Right atrium auricular region (tissue), 2 donors: ENCODE data around the gene PRKCA. TPM values are rescaled to one million over a fixed set of nuclear protein-coding genes. Genes with fewer than 3 reads are reported as not detected.

Experiments used
- DNase-seq: peaks from one replicate; pipeline ENCODE4 v3.0.0-alpha.2; 2019; ENCODE audit warnings: low spot score
- H3K27ac ChIP-seq, 2 donors: fragments of 200-600 bp; sonication (generic); 1 replicate in 1 of 2; 2 replicates in 1 of 2; pipeline ENCODE4 v1.5.1; 2016 to 2019
- H3K27me3 ChIP-seq, 2 donors: fragments of 200-600 bp; sonication (generic); one replicate each; pipeline versions ENCODE4 v1.5.1 to v1.6.0; 2017 to 2019
- H3K36me3 ChIP-seq: fragments of 200-600 bp; sonication (generic); one replicate; pipeline ENCODE4 v1.5.1; 2016
- H3K4me1 ChIP-seq, 2 donors: fragments of 200-600 bp; sonication (generic); one replicate each; pipeline versions ENCODE4 v1.5.1 to v1.6.0; 2017 to 2019
- H3K4me3 ChIP-seq, 2 donors: fragments of 200-600 bp; sonication (generic); 1 replicate in 1 of 2; 2 replicates in 1 of 2; pipeline ENCODE4 v1.5.1; 2017 to 2019; ENCODE audit warnings: mild to moderate bottlenecking in 1 of 2, moderate library complexity in 1 of 2
- H3K9me3 ChIP-seq, 2 donors: fragments of 200-600 bp; sonication (generic); one replicate each; pipeline ENCODE4 v1.5.1; 2019
- total RNA-seq, 2 donors: library from RNA; depleted of rRNA; stranded (reverse); fragments of >200 nt; gene quantifications; one replicate each; pipeline ENCODE4 v1.1.0, GENCODE V29; 2016
- TF ChIP-seq, protein P1 (sequence below), 2 donors: fragments of 200-600 bp; sonication (generic); IDR thresholded peaks; one replicate each; pipeline ENCODE4 v1.5.1; 2019; ENCODE audit warnings: antibody characterized with exemption in 2 of 2

The PRKCA gene
- total RNA-seq, 2 donors from 2014 or later, result 6.4 to 6.6 TPM

DNA sequence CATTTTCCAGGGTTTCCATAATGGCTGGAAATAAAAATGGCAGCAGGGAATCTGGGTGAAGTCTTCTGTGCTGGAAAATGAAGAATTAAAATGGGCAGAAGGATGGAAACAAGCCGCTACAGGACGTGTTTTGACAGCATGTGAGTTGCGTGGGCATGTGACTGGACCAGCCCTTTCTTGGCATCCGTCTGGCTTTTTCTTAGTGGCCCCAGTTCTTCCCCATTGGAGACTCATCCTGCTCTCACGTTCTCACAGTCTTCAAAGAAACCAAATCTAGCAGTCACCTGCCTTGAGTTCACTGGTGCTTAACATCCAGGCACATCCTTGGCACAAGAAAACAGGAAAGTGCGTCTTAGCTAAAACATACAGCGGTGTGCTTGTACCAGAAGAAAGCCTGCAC is 352.4 kb downstream of the PRKCA start:
- H3K36me3 ChIP-seq, result no peaks in the 10 kb centered on the region
- no peaks in the 10 kb centered on the region for H3K27me3 ChIP-seq
- H3K4me3 ChIP-seq, result no peak overlapping the region
- TF ChIP-seq, protein P1, sequence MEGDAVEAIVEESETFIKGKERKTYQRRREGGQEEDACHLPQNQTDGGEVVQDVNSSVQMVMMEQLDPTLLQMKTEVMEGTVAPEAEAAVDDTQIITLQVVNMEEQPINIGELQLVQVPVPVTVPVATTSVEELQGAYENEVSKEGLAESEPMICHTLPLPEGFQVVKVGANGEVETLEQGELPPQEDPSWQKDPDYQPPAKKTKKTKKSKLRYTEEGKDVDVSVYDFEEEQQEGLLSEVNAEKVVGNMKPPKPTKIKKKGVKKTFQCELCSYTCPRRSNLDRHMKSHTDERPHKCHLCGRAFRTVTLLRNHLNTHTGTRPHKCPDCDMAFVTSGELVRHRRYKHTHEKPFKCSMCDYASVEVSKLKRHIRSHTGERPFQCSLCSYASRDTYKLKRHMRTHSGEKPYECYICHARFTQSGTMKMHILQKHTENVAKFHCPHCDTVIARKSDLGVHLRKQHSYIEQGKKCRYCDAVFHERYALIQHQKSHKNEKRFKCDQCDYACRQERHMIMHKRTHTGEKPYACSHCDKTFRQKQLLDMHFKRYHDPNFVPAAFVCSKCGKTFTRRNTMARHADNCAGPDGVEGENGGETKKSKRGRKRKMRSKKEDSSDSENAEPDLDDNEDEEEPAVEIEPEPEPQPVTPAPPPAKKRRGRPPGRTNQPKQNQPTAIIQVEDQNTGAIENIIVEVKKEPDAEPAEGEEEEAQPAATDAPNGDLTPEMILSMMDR (IDR thresholded peaks at IDR 0.05), result no peak
- no peaks in the 10 kb centered on the region for H3K4me1 ChIP-seq
- no peaks in the 10 kb centered on the region for H3K9me3 ChIP-seq
- DNase-seq, result no peak
- H3K27ac ChIP-seq, result no peak overlapping the region

DNA sequence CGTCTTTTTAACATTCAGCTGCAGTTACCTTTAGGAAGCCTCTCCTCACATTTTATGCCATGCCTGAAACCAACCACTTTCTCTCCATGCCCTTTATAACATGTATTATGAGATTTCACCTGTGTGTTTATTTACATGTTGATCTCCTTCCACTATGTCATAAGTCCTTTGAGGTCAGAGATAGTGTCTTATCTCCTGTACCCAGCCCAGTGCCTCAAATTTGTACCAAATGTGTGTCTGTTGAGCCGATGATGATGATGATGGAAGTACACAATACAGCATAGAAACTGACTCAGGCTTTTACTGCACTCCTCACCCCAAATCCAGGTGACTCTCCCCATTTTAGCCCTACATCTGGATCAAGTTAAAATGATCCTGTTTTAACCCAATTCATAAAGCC is 353.0 kb downstream of the PRKCA start:
- DNase-seq, result no peak
- TF ChIP-seq, protein P1 (IDR thresholded peaks at IDR 0.05), result no peak
- H3K27me3 ChIP-seq, result no peaks in the 10 kb centered on the region
- H3K4me3 ChIP-seq, result no peak overlapping the region
- H3K36me3 ChIP-seq, result no peaks in the 10 kb centered on the region
- no peak overlapping the region for H3K27ac ChIP-seq
- H3K9me3 ChIP-seq, result no peaks in the 10 kb centered on the region
- H3K4me1 ChIP-seq, result no peaks in the 10 kb centered on the region

DNA sequence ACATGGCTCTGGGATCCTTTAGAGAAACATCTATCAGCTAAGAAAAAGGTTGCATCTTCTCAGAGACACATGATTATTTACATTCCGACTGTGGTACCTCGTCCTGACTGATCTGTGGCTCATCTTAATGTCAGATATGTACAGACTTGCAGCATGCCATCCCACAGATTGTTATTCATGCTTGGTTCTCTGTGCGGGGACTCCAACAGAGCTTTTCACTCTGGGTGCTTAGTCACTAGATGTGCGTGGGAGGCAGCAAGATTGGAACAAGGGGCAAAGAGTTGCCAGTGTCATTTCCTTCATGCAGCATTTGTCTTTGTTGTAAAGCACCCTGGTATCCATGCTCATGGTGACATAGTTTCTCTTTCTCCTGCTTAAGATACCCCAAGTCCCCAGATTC is 353.4 kb downstream of the PRKCA start:
- H3K27me3 ChIP-seq, result no peaks in the 10 kb centered on the region
- no peaks in the 10 kb centered on the region for H3K4me1 ChIP-seq
- no peak for DNase-seq
- no peak overlapping the region for H3K27ac ChIP-seq
- no peak overlapping the region for H3K4me3 ChIP-seq
- H3K9me3 ChIP-seq, result no peaks in the 10 kb centered on the region
- no peaks in the 10 kb centered on the region for H3K36me3 ChIP-seq
- TF ChIP-seq, protein P1 (IDR thresholded peaks at IDR 0.05), result no peak

- no peak for DNase-seq
- Histone ChIP-seq H3K4me1 (peaks cover 0 to 7% of the 10 kb centered on the region in 2 donors), H3K36me3 (no peaks in the 10 kb centered on the region), H3K4me3 (no peak overlapping the region), H3K27me3 (no peaks in the 10 kb centered on the region), H3K27ac (no peak overlapping the region), H3K9me3 (no peaks in the 10 kb centered on the region)
- TF ChIP-seq, protein P1 (IDR thresholded peaks at IDR 0.05), result no peak
Measured at GRCh38 chr17:66661411-66662256, 359.2 kb downstream of the PRKCA start.

- TF ChIP-seq, protein P1 (IDR thresholded peaks at IDR 0.05), result no peak
- Histone ChIP-seq H3K27ac (no peak overlapping the region), H3K27me3 (no peaks in the 10 kb centered on the region), H3K4me1 (peaks cover 0 to 7% of the 10 kb centered on the region in 2 donors), H3K36me3 (no peaks in the 10 kb centered on the region), H3K4me3 (no peak overlapping the region), H3K9me3 (no peaks in the 10 kb centered on the region)
- no peak for DNase-seq
Measured at GRCh38 chr17:66662496-66662895, 360.1 kb downstream of the PRKCA start.
